HG03521 (cell line): ENCODE measurements around the gene ZNF653.
A peak's percentile ranks its signal among the peaks of the same experiment; 100 is the strongest.

Source experiments
- ATAC-seq: cut with Tn5 transposase; IDR thresholded peaks from one replicate; pipeline ENCODE4 v1.9.1; 2021; ENCODE audit warnings: mild to moderate bottlenecking, moderate library complexity; ENCODE audit not compliant: unreplicated experiment

Gene ZNF653

GRCh38 chr19:11505504-11506100, at the start of gene ZNF653:
Gene ZNF653 (minus strand): TSS chr19:11505839. CDS start chr19:11505786, 53 bp downstream.
- ATAC-seq: peak; percentile 41

- ATAC-seq: no peak
Observed at GRCh38 chr19:11555246-11555645, 49.6 kb upstream of the ZNF653 start.

GRCh38 chr19:11554160-11554559, 48.5 kb upstream of the ZNF653 start:
- no peak for ATAC-seq

GRCh38 chr19:11552666-11553372, 47.2 kb upstream of the ZNF653 start:
- no peak for ATAC-seq

DNA sequence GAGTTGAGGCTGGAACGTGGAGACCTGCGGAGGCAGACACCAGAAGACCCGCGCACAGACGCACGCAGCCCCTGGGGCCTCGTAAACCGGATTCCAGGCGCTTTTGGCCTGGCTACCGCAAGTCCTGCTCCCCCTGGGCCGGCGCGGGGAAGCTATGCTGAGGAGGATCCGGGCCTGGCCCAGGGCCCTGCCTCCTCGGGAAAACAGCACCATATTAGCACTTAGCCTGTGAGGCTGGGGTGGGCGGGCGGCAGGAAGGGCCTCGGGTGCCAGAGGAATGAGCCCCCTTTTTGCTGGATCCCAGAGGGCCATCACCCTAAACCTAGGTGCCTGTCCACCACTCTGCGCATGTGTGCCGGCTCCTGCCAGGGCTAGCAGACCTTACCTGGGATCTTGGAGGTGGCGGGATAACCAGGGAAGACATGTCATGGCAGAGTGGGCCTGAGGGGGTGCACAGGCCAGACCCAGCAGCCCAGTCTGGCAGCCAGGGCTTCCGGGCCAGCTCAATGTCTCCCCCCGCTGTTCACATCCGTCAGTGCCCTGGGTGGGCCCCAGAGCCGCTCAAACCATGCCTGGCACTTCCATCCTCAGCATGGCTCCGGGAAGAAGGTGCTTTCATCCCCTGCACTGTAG, 46.1 kb upstream of the ZNF653 start:
- ATAC-seq: no peak

- ATAC-seq: no peak
Observed at GRCh38 chr19:11550265-11550664, 44.6 kb upstream of the ZNF653 start.

DNA sequence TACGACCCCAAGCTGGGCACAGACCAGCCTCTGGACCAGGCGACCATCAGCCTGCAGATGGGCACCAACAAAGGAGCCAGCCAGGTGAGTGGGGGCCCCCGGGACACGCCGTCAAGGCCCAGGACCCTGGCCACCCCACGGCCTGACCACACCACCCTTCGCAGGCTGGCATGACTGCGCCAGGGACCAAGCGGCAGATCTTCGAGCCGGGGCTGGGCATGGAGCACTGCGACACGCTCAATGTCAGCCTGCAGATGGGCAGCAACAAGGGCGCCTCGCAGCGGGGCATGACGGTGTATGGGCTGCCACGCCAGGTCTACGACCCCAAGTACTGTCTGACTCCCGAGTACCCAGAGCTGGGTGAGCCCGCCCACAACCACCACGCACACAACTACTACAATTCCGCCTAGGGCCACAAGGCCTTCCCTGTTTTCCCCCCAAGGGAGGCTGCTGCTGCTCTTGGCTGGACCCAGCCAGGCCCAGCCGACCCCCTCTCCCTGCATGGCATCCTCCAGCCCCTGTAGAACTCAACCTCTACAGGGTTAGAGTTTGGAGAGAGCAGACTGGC, 43.8 kb upstream of the ZNF653 start:
- ATAC-seq: no peak

GRCh38 chr19:11547929-11548700, 42.5 kb upstream of the ZNF653 start:
- ATAC-seq: no peak

DNA sequence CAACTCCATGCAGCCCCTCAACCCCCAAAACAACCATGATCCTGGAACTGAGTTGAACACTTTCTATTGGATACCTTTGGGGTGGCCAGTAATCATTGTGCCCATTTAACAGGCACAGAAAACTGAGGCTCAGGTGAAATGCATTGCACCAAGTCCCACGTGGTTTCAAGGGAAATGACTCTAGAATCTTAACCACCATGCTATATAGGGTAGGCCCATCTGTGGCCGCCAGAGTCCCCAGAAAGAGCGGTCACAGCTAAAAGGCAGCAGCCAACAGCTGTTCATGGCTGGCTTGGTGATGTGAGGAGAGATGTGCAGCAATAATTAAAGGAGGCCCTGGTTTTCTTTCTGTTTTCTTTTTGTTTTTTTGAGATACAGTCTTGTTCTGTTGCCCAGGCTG, 35.6 kb upstream of the ZNF653 start:
- ATAC-seq: no peak

GRCh38 chr19:11540645-11541044, 35.0 kb upstream of the ZNF653 start:
- no peak for ATAC-seq

- no peak for ATAC-seq
Observed at GRCh38 chr19:11539495-11540365, 34.1 kb upstream of the ZNF653 start.

DNA sequence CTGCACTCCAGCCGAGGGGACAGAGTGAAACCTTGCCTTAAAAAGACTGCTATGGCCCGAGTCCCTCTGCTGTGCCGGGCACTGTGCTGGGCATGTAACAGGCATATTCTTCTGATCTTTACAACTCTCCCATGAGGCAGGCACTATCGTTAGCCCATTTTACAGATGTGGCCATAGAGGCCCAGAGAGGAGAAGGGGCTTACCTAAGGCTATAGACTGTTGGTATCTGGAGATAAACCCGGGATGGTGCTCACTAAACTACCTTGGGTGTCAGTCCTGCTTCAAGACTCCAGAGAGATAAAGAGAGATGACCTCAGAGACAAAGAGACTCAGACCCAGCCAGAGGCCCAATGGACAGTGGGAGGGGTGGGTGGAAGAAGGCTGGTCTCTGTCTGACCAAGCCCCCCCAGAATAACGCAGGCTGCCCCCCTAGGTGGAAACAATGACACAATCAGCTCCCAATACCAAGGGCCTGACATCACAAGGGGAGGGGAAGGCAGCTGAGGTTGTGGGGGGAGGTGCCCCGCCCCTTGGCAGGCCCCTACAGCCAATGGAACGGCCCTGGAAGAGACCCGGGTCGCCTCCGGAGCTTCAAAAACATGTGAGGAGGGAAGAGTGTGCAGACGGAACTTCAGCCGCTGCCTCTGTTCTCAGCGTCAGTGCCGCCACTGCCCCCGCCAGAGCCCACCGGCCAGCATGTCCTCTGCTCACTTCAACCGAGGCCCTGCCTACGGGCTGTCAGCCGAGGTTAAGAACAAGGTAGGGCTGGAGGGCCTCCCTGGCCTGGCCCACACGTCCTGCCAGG, 32.8 kb upstream of the ZNF653 start, which contains the start of gene CNN1:
Gene CNN1 (plus strand): TSS at position 620 of the 805 bp plus-strand sequence. CDS start 77 bp downstream, at position 697.
- ATAC-seq: no peak

GRCh38 chr19:11535792-11536595, 30.4 kb upstream of the ZNF653 start:
- no peak for ATAC-seq

GRCh38 chr19:11534948-11535347, 29.3 kb upstream of the ZNF653 start:
- ATAC-seq: no peak

GRCh38 chr19:11534538-11534937, 28.9 kb upstream of the ZNF653 start:
- ATAC-seq: no peak

GRCh38 chr19:11530432-11530831, 24.8 kb upstream of the ZNF653 start:
- ATAC-seq: no peak

- ATAC-seq: peak; percentile 96
Observed at GRCh38 chr19:11528551-11529341, 23.1 kb upstream of the ZNF653 start, which contains the start of gene ECSIT. Gene ECSIT (minus strand): TSS chr19:11529134. CDS start chr19:11519170, 9,964 bp downstream.
